ENCODE measurements around the gene USP10.

DNA sequence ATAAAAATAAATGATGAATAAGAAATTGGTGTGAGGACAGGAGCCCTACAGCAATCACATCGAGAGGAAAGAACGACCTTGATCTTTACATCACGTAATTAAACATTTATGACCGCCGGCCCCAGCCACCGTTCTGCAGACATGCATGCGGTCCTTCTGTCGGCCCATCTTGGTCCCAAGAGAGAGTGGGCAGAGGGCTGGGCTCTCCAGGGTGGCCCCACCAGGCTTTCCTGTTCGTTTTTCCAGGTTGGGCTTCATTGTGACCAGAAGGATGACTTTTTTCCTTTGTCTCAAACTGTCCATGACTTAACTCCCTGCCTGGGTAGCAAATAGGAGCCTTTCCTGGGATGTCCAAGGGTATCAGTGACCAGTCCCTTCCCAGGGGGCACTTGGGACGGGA lies 116.7 kb downstream of the USP10 start:
- TF ChIP-seq, protein P1, sequence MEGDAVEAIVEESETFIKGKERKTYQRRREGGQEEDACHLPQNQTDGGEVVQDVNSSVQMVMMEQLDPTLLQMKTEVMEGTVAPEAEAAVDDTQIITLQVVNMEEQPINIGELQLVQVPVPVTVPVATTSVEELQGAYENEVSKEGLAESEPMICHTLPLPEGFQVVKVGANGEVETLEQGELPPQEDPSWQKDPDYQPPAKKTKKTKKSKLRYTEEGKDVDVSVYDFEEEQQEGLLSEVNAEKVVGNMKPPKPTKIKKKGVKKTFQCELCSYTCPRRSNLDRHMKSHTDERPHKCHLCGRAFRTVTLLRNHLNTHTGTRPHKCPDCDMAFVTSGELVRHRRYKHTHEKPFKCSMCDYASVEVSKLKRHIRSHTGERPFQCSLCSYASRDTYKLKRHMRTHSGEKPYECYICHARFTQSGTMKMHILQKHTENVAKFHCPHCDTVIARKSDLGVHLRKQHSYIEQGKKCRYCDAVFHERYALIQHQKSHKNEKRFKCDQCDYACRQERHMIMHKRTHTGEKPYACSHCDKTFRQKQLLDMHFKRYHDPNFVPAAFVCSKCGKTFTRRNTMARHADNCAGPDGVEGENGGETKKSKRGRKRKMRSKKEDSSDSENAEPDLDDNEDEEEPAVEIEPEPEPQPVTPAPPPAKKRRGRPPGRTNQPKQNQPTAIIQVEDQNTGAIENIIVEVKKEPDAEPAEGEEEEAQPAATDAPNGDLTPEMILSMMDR (IDR thresholded peaks at IDR 0.05): no peak
- TF ChIP-seq POLR2A (IDR thresholded peaks at IDR 0.05): no peak

Measured in tibial nerve (tissue), 3 donors.